Thymus (tissue), 11 donors: ENCODE results near the gene KIF5B. TPM values are rescaled to one million over a fixed set of nuclear protein-coding genes. Genes with fewer than 3 reads are reported as not detected.
"Not testable (repeated sequence)": the region's sequence is repeated elsewhere in the genome, so short reads cannot be mapped to it uniquely, and the experiment has no call there.

Source experiments
- DNase-seq, 9 donors: peaks; one replicate each; pipeline ENCODE4 v3.0.0-alpha.2; 2013; ENCODE audit warnings: low spot score in 9 of 9, low read depth in 6 of 9, missing footprints in 1 of 9
- H3K27ac ChIP-seq, 2 donors: one replicate each; pipeline ENCODE4 v1.5.1; 2013; ENCODE audit warnings: control low read depth in 1 of 2, low read depth in 1 of 2, low read length in 1 of 2, mild to moderate bottlenecking in 1 of 2, moderate library complexity in 1 of 2
- H3K27me3 ChIP-seq, 2 donors: one replicate each; pipeline ENCODE4 v1.5.1; 2013; ENCODE audit warnings: low read length in 1 of 2; ENCODE audit not compliant: control insufficient read depth in 2 of 2, insufficient read depth in 1 of 2
- H3K36me3 ChIP-seq, 2 donors: one replicate each; pipeline ENCODE4 v1.5.1; 2013; ENCODE audit warnings: low read length in 1 of 2, mild to moderate bottlenecking in 1 of 2, moderate library complexity in 1 of 2; ENCODE audit not compliant: control insufficient read depth in 2 of 2, insufficient read depth in 2 of 2
- H3K4me1 ChIP-seq, 2 donors: one replicate each; pipeline ENCODE4 v1.5.1; 2013; ENCODE audit warnings: low read length in 2 of 2; ENCODE audit not compliant: control insufficient read depth in 2 of 2, insufficient read depth in 2 of 2
- H3K4me3 ChIP-seq, 2 donors: one replicate each; pipeline ENCODE4 v1.5.1; 2013; ENCODE audit warnings: low read length in 2 of 2, control low read depth in 1 of 2, mild to moderate bottlenecking in 1 of 2
- H3K9me3 ChIP-seq, 2 donors: one replicate each; pipeline ENCODE4 v1.5.1; 2013; ENCODE audit warnings: low read length in 1 of 2, mild to moderate bottlenecking in 1 of 2; ENCODE audit not compliant: control insufficient read depth in 2 of 2, insufficient read depth in 1 of 2
- WGBS: extraction: QIAGEN DNeasy Blood & Tissue Kit; methylation state at CpG from one replicate; pipeline ENCODE4 v1.1.7; 2013; 5-methylcytosine and 5-hydroxymethylcytosine counted together
- polyA plus RNA-seq: library from polyadenylated mRNA; stranded (reverse); fragments of 200-250 nt; gene quantifications from one replicate; pipeline ENCODE4 v1.2.3, GENCODE V29; 2013
- total RNA-seq: library from RNA; stranded (reverse); fragments of 120-200 nt; gene quantifications from one replicate; pipeline ENCODE4 v1.2.4, GENCODE V29; 2013
- donor health status: healthy.

Gene KIF5B
- total and polyA plus RNA-seq, 2 donors, result 47.3 to 70.4 TPM

DNA sequence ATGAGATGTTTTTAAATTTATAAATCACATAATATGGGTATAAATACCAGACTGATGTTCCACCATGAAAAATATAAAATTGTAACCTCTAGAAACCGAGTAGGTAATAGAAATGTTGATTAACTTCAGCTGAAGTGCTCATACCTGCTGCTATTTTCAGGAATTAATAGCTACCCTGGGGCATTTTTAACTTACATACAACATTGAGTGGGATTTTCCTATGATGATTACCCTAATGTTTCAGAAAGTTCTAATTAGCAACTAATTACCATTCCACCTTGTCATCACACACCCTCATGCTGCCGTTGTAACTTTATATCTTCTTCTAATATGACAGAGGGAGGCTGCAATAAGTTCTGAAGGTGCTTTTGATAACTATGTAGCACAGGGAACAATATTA lies 74.1 kb downstream of the KIF5B start:
- Histone ChIP-seq H3K4me3 (no peak overlapping the region), H3K4me1 (no peaks in the 10 kb centered on the region), H3K27me3 (no peaks in the 10 kb centered on the region), H3K9me3 (no peaks in the 10 kb centered on the region), H3K27ac (no peak overlapping the region), H3K36me3 (no peaks in the 10 kb centered on the region)
- WGBS, result 93% methylated on average over 2 of the region's 2 CpGs
- DNase-seq, result no peak

- 98% methylated on average over 4 of the region's 4 CpGs for WGBS
- no peaks in the 10 kb centered on the region for H3K9me3 ChIP-seq
- H3K27me3 ChIP-seq, result no peaks in the 10 kb centered on the region
- H3K4me1 ChIP-seq, result no peaks in the 10 kb centered on the region
- no peak for DNase-seq
- H3K36me3 ChIP-seq, result no peaks in the 10 kb centered on the region
- H3K27ac ChIP-seq, result no peak overlapping the region
- no peak overlapping the region for H3K4me3 ChIP-seq
These were observed 75.8 kb downstream of the KIF5B start for GRCh38 chr10:31980471-31980870.

- not testable (repeated sequence) for H3K4me3 ChIP-seq
- 97% methylated on average over 16 of the region's 19 CpGs for WGBS
These were observed 77.2 kb downstream of the KIF5B start for GRCh38 chr10:31979071-31979470.

GRCh38 chr10:31978156-31978483 lies 78.1 kb downstream of the KIF5B start:
- WGBS, result 73% methylated on average over 2 of the region's 2 CpGs
- no peaks in the 10 kb centered on the region for H3K9me3 ChIP-seq
- H3K27ac ChIP-seq, result no peak overlapping the region
- no peak overlapping the region for H3K4me3 ChIP-seq
- no peaks in the 10 kb centered on the region for H3K27me3 ChIP-seq
- no peak for DNase-seq
- no peaks in the 10 kb centered on the region for H3K36me3 ChIP-seq
- peaks cover 0 to 8% of the 10 kb centered on the region in 2 donors for H3K4me1 ChIP-seq

More at GRCh38 chr10:31979071-31979470, 77.2 kb downstream of the KIF5B start:
- not testable (repeated sequence) for H3K27ac ChIP-seq, H3K9me3 ChIP-seq, H3K4me1 ChIP-seq, H3K36me3 ChIP-seq, DNase-seq, H3K27me3 ChIP-seq

DNA sequence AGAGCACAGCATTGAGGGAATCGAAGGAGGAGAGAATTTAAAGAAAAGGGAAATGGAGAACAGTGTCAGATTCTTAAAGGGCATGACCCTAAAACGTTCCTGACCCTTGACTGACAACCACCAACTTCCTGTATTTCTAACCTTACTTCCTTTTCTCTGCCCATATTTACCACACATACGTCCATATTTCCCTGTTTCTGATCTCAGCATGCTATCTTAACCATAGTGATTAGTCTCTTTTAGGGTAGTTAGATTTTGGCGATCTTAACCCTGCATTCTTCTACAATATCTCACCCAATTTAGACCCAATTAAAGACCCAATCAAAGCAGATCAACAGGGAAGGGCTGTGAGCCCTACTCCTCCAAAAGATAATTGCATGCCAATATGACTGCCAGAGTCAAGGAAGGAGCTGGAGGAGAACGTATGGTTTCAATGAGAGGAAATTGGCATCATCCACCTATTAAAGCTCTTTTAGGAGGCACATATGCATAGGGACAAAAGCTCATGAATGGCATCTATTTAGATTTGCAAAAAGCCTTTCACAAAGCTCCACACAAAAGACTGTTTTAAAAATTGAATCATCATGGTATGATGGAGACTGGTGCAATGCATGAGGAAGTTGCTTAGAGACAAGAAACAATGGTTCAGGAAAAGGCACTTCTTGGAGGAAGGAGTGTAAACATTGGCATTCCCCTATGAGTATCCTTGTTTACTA lies 78.6 kb downstream of the KIF5B start:
- no peaks in the 10 kb centered on the region for H3K9me3 ChIP-seq
- 23% methylated on average over 5 of the region's 5 CpGs for WGBS
- no peak for DNase-seq
- H3K36me3 ChIP-seq, result no peaks in the 10 kb centered on the region
- no peak overlapping the region for H3K27ac ChIP-seq
- peaks cover 0 to 8% of the 10 kb centered on the region in 2 donors for H3K4me1 ChIP-seq
- no peak overlapping the region for H3K4me3 ChIP-seq
- H3K27me3 ChIP-seq, result no peaks in the 10 kb centered on the region

GRCh38 chr10:31975157-31975765 lies 81.0 kb downstream of the KIF5B start:
- H3K4me3 ChIP-seq, result no peak overlapping the region
- peak in 7 of 9 donors; percentile 13 to 61 (median 22) for DNase-seq
- H3K27me3 ChIP-seq, result no peaks in the 10 kb centered on the region
- H3K9me3 ChIP-seq, result no peaks in the 10 kb centered on the region
- no peaks in the 10 kb centered on the region for H3K36me3 ChIP-seq
- H3K27ac ChIP-seq, result no peak overlapping the region
- peaks cover 0 to 8% of the 10 kb centered on the region in 2 donors for H3K4me1 ChIP-seq
- 67% methylated on average over 6 of the region's 6 CpGs for WGBS

- Histone ChIP-seq H3K4me1 (peaks cover 0 to 8% of the 10 kb centered on the region in 2 donors), H3K36me3 (no peaks in the 10 kb centered on the region), H3K27me3 (no peaks in the 10 kb centered on the region), H3K9me3 (no peaks in the 10 kb centered on the region), H3K4me3 (no peak overlapping the region), H3K27ac (no peak overlapping the region)
- DNase-seq, result no peak
- WGBS, result 94% methylated on average over 4 of the region's 4 CpGs
These were observed 81.6 kb downstream of the KIF5B start for GRCh38 chr10:31974434-31975124.

DNA sequence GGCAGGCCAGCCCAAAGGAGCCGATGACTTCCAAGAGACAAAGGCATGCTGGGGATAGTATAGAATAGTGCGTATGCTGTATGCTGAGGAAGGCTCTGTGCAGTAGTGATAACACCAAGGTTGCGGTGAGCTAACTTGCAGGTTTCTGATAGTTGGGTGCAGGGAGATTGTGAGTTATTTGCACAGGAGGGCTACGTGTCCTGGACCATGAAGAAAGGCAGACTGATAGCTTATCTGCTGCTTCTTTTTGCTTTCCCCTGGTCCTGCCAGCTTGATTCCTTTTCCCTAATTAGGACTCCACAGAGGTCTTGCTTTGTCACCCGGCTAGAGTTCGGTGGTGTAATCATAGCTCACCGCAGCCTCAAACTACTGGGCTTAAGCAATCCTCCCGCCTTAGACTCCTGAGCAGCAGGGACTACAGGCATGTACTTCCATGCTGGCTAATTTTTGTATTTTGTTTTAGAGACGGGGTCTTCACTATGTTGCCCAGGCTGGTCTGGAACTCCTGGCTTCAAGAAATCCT lies 83.6 kb downstream of the KIF5B start:
- Histone ChIP-seq H3K36me3 (no peaks in the 10 kb centered on the region), H3K9me3 (no peaks in the 10 kb centered on the region), H3K27ac (no peak overlapping the region), H3K4me3 (no peak overlapping the region), H3K4me1 (peaks cover 0 to 8% of the 10 kb centered on the region in 2 donors), H3K27me3 (no peaks in the 10 kb centered on the region)
- 97% methylated on average over 9 of the region's 9 CpGs for WGBS
- DNase-seq, result no peak

DNA sequence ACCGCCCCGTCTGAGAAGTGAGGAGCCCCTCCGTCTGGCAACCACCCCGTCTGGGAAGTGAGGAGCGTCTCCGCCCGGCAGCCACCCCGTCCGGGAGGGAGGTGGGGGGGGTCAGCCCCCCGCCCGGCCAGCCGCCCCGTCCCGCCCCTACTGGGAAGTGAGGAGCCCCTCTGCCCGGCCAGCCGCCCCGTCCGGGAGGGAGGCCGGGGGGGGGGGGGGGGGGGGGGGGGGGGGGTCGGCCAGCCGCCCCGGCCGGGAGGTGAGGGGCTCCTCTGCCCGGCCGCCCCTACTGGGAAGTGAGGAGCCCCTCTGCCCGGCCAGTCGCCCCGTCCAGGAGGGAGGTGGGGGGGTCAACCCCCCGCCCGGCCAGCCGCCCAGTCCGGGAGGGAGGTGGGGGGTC lies 86.4 kb downstream of the KIF5B start:
- peak in 2 of 9 donors; percentile 53 to 89 for DNase-seq
- no CpG with 5 or more reads among the region's 32 CpGs for WGBS
- not testable (repeated sequence) for H3K4me3 ChIP-seq, H3K36me3 ChIP-seq, H3K27me3 ChIP-seq, H3K27ac ChIP-seq, H3K4me1 ChIP-seq, H3K9me3 ChIP-seq
